GM18867 (cell line): ENCODE measurements around the gene CNTNAP2.
A peak's percentile ranks its signal among the peaks of the same experiment; 100 is the strongest.
"Not testable (repeated sequence)": the region's sequence is repeated elsewhere in the genome, so short reads cannot be mapped to it uniquely, and the experiment has no call there.

Experiments
- ATAC-seq: cut with Tn5 transposase; IDR thresholded peaks from one replicate; pipeline ENCODE4 v1.9.1; 2021; ENCODE audit warnings: mild to moderate bottlenecking, moderate library complexity; ENCODE audit not compliant: unreplicated experiment

The CNTNAP2 gene

DNA sequence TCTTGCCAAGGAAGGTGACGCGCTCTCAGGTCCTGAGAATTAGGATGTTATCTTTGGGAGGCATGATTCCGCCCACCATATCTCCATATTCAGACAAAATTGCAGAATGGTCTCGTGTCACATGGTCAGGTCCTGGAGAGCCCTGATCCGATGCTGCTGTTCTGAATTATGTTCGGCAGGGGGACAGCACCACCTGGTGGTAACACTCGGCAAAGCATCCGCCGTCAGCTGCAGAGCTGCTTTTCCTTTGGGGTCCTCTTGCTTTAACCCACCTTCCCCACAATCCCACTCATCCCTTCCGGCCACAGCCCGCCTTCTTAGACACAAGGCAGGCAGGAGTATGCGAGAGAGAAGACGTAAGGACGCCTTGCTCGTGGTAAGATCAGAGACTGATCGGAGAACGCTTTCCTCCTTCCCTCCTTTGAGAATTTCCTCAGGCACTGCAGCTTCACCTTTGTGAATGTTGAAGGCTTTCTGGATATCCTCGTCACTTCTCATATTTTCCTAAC, 2146.2 kb downstream of the CNTNAP2 start:
- peak; percentile 79 for ATAC-seq

DNA sequence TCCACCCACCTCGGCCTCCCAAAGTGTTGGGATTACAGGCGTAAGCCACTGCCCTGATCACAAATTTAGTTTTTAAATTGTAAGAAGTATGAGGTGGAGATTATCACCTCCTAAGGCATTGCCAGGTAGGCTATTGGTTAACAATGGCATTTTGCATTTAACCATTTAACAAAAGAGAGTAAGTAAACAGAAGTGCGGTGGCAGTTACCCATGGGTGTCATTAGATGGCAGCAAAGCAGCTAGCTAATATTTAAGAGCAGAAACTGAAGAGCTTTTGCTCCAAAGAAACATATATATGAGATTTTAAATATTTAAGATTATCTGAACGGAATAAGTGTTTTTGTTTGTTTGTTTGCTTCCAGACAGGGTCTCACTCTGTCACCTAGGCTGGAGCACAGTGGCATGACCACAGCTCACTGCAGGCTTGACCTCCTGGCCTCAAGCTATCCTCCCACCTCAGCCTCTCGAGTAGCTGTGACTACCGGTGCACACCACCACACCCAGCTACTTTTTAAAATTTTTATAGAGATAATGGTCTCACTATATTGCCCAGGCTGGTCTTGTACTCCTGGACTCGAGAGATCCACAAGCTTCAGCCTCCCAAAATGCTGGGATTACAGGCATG, 2148.4 kb downstream of the CNTNAP2 start:
- peak; percentile 61 for ATAC-seq

DNA sequence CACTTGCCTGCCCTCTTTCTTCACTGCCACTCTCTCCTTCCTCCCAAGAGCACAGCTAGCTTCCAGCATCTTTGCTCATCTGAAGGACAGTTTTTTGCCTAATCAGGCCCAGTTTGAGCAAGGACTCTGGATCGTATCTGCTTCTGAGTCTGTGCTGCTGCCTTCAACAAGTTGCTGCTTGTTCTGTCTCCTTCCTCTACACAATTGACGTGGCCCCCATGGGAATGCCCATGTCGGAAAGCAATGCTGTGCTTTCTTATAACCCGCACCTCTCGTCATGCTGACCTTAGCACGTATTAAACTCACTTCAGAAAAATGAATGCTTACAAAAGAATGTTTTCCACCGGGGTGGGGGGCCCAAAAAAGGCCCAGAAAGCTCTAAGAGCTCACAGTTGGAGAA, 2149.3 kb downstream of the CNTNAP2 start:
- no peak for ATAC-seq

DNA sequence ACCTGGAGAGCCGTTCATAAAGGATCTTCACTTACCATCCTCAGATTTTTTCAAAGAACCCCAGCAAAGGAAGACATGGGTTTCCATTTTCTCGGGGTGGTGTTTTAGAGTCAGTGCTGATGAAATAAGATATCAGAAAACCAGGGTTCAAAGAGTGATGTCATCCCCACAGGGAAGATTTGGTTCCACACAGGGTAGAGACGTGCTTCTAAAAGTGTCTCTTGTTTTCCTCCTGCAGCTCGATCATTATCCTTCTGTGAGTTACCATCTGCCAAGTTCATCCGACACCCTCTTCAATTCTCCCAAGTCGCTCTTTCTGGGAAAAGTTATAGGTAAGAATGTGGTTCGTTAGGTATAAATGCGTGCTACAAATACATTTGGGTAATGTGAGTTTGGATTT, 2150.2 kb downstream of the CNTNAP2 start:
- no peak for ATAC-seq

DNA sequence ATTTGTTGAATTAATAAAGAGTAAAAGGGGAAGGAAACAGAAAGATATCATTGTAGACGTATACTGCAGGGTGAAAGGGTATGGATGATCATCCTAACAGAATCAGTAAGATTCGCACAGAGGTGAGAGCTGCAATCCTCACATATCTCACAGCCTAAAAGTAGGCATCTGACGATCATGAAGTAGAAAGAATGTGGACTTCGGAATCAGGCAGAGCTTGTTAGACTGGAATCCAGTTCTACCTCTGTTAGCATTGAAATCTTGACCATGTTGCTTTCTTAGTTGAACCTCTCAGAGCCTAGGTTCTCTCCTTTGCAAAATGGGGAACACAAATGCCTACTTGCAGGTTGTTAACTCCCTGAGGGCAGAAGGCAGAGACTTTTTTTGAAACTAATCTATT, 2154.0 kb downstream of the CNTNAP2 start:
- ATAC-seq, result no peak

DNA sequence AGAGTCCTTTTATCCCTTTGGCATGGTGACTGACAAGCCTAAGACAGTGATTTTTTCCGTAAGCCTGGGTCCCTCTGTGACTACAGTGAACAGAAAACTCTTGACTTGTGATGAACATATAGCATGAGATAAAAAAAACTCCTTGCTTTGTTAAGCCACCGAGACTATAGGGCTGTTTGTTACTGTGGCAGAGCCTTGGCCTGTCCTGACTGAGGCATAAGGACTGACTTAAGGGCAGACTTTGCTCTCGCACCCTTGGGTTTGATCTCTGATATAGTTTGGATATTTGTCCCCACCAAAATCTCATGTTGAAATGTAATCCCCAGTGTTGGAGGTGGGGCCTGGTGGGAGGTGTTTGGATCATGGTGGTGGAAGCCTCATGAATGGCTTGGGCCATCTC, 2157.5 kb downstream of the CNTNAP2 start:
- ATAC-seq, result no peak

DNA sequence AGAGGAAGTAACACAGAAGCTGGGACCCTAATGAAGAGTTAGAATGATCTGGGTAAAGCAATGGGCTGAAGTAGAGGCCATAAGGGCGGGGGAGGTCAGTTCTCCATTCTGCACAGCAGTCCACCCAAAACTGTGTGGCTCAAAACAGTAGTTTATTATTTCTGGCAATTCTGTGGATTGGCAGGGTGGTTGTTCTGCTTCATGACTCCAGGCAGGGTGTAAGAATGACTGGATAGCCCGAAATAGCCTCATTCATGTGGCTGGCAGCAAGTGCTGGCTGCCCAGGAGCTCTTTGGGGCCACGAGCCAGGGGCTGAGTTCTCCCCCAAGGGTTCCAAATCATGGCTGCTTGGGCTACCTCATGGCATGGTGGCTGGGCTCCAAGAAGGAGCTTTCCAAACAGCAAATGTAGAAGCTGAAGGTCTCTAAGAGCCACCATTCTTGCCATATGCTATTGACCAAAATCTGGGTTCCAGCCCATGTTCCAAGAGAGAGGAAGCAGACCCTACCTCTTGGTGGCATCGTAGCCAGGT, 2158.8 kb downstream of the CNTNAP2 start:
- no peak for ATAC-seq

DNA sequence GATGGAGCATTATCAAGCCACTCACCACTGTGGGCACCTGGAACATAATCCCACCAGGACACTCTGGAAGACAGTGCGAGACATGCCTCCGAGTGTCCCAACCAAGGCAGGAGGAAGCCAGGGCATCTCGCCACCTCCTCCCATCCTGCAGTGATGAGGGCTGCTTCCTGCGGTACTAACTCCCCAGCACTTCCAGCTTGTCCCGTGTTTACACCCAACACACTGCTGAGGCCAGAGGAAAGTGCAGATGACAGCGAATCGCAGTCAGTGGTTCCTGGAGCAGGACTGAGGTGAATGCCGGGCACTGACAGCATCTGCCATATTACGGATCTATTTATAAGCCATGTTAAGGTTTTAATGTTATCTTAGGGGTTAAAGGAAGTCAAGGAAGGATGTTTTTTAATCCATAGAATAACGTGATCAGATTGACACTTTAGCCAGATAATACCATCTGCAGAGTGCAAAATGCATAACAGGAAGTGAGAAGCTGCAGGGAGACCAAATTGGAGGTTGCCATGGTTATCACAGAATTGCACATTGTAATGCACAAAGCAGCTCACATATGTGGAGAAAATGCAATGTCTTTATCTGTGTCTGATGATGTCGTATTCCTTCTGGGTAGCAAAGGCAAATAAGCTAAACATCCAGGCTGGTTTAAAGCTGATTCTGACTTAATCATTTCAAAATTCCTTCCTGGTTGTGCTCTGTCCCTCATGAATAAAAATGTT, 2159.9 kb downstream of the CNTNAP2 start:
- no peak for ATAC-seq

DNA sequence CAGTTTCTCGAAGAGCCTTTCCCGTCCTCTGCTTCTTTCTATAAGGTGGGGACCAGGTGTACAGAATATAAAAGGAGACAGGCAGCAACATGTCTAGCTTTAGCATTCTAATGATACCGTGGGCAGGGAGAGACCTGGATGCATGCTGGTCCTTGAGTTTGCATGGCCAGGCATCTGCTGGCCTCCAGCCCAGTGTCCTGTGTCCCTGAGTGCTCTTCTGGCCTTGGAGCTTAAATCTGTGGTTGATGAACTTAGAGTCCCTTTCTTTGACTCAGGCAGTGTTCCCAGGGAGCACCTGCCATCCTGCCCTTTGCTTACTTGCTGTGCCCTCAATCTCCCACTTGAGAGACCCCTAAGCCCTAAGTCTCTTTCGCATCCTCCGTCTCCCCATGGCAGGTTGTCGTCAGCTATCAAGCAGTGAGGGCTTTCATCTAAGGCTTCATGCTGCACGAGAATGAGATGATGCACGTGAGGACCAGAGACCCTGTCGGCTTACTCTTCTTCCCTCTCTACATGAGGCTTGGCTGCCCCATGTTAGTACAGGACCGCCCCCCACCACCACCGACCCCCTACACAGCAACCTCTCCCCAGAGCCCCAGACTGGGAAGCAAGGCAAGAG, 2160.6 kb downstream of the CNTNAP2 start:
- ATAC-seq, result no peak

DNA sequence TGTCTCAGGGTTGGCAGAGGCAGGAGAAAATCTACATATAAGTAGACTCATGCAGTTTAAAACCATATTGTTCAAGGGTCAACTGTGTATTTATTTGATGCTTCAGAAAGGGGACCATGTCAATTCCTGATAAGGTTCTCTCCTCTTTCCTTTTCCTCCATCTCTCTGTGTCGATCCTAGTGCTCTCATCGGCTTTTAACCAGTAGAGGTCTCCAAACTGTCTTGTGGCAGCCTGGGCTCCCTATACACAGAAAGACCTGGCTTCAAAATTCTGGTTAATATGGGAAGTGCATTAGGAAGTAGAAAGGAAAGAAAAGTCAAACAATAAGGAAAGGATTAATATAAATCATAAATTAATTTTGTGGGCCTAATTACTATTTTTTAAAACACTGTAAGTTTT, 2169.5 kb downstream of the CNTNAP2 start:
- no peak for ATAC-seq

DNA sequence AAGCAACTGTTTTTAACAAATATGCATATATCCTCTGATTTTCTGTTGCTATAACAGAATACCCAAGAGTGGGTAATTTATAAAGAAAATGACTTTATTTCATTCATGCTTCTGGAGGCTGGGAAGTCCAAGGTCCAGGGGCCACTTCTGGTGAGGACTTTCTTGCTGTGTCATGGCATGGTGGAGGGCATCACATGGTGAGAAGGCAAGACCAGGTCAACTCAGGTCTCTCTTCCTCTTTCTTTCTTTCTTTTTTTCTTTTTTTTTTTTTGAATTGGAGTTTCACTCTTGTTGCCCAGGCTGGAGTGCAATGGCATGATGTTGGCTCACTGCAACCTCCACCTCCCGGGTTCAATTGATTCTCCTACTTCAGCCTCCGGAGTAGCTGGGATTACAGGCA, 2170.9 kb downstream of the CNTNAP2 start:
- ATAC-seq, result no peak

DNA sequence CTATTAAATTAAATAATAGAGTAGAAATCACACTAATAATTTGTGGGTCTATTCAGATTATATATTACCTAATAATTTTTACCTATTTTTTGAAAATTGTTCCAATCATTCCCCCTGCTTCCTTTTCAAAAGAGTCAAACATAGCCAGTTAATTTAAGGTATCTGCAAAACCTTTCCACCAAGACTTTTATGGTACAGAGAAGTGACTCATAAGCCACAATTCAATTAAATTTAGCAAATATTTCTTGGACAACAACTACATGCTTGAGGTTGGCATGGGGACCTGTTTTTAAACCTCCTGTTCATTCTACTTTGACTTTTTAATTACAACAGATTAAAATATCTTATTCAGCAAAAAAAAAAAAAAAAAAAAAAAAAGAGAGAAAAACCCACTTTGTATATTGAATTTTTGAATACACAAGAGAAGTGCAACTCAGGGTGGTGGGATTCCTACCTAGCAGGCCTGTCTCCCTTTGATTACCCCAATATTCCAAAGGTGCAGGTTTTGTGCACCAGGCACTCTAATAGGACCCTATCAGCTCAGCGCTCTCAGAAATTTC, 2172.1 kb downstream of the CNTNAP2 start:
- no peak for ATAC-seq

DNA sequence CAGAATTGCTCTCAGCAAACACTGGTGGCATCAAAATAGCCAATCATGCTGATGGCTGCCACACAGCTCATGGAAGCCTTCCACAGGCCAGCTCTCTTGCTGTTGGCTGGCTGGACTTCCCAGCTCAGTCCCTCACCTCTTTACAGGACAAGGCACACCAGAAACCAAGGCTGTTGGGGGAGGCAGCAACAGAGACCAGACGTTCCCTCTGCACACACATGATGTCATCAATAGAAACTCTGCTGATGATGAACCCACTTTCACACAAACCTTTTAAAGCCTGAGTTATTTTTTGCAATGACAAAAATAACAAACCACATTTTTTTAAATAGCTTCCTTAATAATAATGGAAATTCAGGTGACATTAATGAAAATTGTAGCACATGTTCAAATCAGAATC, 2173.0 kb downstream of the CNTNAP2 start:
- ATAC-seq, result no peak

DNA sequence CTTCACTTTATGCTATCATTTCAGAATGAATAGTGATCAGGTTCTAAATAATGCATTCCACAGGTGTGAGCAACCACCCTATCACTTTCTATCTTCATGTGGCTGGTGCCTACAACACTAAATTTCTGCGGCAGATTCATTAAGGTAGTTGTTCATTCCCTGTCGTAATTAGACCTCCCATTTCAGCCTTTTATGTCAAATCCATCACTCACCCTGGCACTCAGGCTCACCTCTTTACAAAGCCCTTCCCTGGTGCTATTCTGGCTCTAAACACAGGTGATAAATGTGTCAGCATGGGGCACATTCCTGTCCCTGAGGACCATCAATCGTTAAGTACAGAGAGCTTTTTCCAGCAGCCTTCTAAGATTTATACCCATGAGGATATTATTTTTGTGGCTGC, 2173.9 kb downstream of the CNTNAP2 start:
- no peak for ATAC-seq

DNA sequence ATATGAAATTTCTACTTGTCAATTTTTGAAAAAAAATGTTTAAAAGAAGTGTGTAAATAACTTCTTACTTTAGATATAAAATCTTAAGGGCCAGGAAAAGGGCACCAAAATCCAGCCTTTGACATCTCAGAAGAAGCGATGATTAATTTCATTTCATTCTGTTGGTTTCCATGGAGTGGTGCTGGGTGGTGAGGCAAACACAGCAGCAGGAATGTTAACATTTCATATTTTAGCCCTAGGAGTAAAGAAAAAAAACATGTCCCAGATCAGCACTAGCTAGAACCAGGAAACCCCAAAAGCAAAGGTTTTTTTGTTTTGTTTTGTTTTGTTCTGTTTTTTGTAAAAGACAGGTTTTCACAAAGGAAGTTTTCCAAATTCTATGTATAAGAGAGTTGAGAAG, 2175.2 kb downstream of the CNTNAP2 start:
- ATAC-seq, result no peak

DNA sequence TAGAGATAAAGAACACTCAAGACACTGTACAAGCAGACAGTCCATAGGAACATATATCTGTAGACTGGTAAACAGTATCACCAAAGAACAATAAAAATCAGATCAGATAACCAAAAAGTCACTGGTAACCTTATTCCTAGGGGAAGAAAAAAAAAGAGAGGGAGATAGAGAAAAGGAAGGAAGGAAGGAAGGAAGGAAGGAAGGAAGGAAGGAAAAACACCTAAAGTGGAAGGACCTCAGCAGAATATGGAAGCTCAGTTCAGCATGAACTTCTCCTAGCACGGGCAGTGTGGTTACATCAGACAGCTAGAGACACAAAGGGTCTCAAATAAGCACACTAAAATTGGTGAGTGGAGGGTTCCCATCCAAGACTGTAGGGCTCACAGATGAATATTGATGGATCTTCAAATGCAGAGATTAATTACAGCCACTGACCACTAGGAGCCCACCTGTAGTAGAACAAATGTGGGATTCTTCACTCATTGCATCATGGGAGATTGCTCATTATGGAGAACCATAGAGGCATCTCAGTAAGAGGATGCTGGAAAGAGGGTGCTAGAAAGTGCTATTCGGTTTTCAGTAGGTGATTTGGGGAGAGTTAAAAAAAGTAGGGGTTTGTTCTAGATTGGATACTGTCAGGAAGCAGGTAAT, 2180.5 kb downstream of the CNTNAP2 start:
- ATAC-seq, result no peak

DNA sequence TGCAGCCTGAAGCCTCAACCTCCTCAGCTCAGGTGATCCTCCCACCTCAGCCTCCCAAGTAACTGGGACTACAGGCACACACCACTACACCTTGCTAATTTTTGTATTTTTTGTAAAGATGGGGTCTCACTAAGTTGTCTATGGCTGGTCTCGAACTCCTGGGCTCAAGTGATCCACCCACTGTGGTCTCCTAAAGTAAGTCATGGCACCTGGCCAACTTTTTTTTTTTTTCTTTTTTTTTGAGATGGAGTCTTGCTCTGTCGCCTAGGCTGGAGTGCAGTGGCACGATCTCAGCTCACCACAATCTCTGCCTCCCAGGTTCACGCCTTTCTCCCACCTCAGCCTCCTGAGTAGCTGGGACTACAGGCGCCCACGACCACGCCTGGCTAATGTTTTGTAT, 2182.2 kb downstream of the CNTNAP2 start:
- not testable (repeated sequence) for ATAC-seq

DNA sequence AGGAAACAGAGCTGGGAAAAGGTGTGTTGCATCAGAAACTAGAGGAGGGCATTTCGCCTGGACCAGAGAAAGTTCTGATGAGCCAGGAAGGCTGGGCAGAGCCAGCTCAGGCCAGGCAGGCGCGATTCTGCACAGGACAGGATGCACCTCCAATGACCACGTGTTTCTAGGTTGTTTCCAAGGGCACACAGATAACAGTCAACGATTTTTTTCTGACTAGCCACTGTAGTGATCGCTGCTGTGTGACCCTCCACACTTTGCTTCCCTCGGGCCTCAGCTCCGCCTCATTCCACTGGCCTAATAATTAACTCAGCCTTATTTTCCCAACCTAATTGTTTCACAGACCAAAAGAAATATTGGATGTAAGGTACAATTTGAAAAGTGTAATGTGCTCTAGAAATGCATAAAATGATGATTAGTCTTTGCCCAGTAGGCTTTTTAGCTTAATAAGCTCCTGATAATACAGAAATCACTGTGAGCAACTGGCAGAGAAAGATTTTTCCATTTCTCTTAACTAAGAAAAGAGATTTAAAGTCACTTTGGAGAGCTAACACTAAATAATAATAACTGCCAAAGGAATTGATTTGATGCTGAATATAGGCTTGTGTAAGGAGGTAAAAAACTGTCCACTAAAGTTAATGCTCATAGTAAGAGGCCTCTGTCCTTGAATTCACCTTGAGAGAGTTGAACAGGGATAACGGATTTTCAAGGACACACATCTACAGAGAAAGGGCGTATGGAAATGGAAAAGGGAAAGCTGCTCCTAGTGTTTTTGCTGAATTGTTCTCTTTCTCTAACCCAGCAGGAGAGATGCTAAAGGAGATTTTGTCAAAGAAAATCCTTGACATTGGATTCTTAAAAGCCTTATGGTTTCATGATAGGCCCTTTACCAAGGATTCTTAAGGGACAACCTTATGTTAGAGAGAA, 2183.0 kb downstream of the CNTNAP2 start:
- no peak for ATAC-seq

DNA sequence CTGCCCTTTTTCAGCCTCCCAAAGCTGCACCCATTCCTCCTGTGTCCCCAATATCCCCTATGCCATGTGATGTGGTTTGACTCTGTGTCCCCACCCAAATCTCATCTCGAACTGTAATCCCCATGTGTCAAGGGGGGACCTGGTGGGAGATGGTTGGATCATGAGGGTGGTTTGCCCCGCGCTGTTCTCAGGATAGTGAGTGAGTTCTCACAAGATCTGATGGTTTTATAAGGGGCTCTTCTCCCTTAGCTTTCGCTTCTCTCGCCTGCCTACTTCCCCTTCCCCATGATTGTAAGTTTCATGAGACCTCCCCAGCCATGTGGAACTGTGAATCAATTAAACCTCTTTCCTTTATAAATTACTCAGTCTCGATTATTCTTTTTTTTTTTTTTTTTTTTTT, 2185.8 kb downstream of the CNTNAP2 start:
- not testable (repeated sequence) for ATAC-seq
